Calu3 (cell line): ENCODE measurements around the gene CRTAC1. TPM values are rescaled to one million over a fixed set of nuclear protein-coding genes. Genes with fewer than 3 reads are reported as not detected.

Source experiments
- BruUV-seq: library from RNA; stranded (reverse); fragments of 400-500 nt; replicated peaks from 2 replicates; lab custom pipeline; 2021; lab: Mats Ljungman, UMichigan
- CTCF ChIA-PET: fragments of 300-600 bp; sonication (Branson Sonifier 250); formaldehyde crosslinking; loops from one replicate; lab custom pipeline; 2022; ENCODE audit warnings: antibody characterized with exemption; lab: Charles Lee
- DNase-seq: peaks from one replicate; pipeline ENCODE4 v3.0.0; 2022
- H3K27ac Mint-ChIP-seq: one replicate; pipeline ENCODE4 v1.8.0; 2022; ENCODE audit warnings: mixed read lengths; ENCODE audit not compliant: unreplicated experiment
- H3K27me3 Mint-ChIP-seq: one replicate; pipeline ENCODE4 v1.8.0; 2022; ENCODE audit warnings: mixed read lengths; ENCODE audit not compliant: unreplicated experiment
- H3K36me3 Mint-ChIP-seq: one replicate; pipeline ENCODE4 v1.8.0; 2022; ENCODE audit warnings: mild to moderate bottlenecking, moderate library complexity, mixed read lengths; ENCODE audit not compliant: insufficient read depth, unreplicated experiment
- H3K4me1 Mint-ChIP-seq: one replicate; pipeline ENCODE4 v1.8.0; 2022; ENCODE audit warnings: mild to moderate bottlenecking, low read depth, mixed read lengths; ENCODE audit not compliant: unreplicated experiment
- H3K4me3 Mint-ChIP-seq: one replicate; pipeline ENCODE4 v1.8.0; 2022; ENCODE audit warnings: mild to moderate bottlenecking, low read depth, moderate library complexity, mixed read lengths; ENCODE audit not compliant: unreplicated experiment
- H3K9me3 Mint-ChIP-seq: one replicate; pipeline ENCODE4 v1.8.0; 2022; ENCODE audit warnings: low read depth, mixed read lengths; ENCODE audit not compliant: unreplicated experiment
- CTCF ChIP-seq: fragments of 200-600 bp; IDR thresholded peaks from one replicate; pipeline ENCODE4 v1.8.0; 2022; ENCODE audit warnings: antibody characterized with exemption; ENCODE audit not compliant: unreplicated experiment
- intact Hi-C: fragments of 100-400 bp; cut with micrococcal nuclease; formaldehyde crosslinking; loops from one replicate; pipeline ENCODE4 v1.10.0; 2022; ENCODE audit not compliant: unreplicated experiment
- total RNA-seq: library from RNA; stranded (reverse); gene quantifications from 2 replicates; pipeline ENCODE4 v1.2.3, GENCODE V29; 2022

Gene CRTAC1
- total RNA-seq, 1 experiment from 2014 or later: not detected

GRCh38 chr10:97827702-97828291 lies 202.6 kb downstream of the CRTAC1 start:
- DNase-seq: no peak
- peaks cover 24% of the 10 kb centered on the region for H3K27me3 Mint-ChIP-seq
- H3K9me3 Mint-ChIP-seq: no peaks in the 10 kb centered on the region
- no peak overlapping the region for H3K4me3 Mint-ChIP-seq
- CTCF ChIA-PET: no interaction called here
- no peak for TF ChIP-seq CTCF
- BruUV-seq: no TSS peak
- no peak overlapping the region for H3K27ac Mint-ChIP-seq
- intact Hi-C loops: no loop called here
- H3K36me3 Mint-ChIP-seq: peaks cover 4% of the 10 kb centered on the region
- no peaks in the 10 kb centered on the region for H3K4me1 Mint-ChIP-seq

DNA sequence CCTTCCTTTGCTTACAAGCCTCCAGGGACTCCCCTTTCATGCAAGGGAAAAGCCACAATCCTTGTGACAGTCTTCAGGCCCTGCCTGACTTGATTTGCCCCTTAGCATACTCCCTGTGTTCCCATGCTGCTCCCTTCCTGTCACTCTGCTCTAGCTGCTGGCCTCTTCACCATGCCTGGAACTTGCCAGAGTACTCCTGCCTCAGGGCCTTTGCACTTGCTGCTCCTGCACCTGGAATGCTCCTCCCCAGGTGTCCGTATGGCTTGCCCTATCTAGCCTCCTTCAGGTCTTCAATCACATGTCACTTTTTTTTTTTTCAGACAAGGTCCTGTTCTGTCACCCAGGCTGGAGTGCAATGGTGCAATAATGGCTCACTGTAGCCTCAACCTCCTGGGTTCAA lies 203.5 kb downstream of the CRTAC1 start:
- H3K9me3 Mint-ChIP-seq: no peaks in the 10 kb centered on the region
- no TSS peak for BruUV-seq
- CTCF ChIA-PET: interaction anchor here (0.7 kb wide), 1 partner anchor 349 kb away, joined by 4 read pairs; no protein-coding TSS in a partner anchor
- no peak for TF ChIP-seq CTCF
- no peak overlapping the region for H3K4me3 Mint-ChIP-seq
- intact Hi-C loops: no loop called here
- peaks cover 15% of the 10 kb centered on the region for H3K27me3 Mint-ChIP-seq
- no peak for DNase-seq
- peaks cover 4% of the 10 kb centered on the region for H3K36me3 Mint-ChIP-seq
- H3K4me1 Mint-ChIP-seq: no peaks in the 10 kb centered on the region
- no peak overlapping the region for H3K27ac Mint-ChIP-seq

DNA sequence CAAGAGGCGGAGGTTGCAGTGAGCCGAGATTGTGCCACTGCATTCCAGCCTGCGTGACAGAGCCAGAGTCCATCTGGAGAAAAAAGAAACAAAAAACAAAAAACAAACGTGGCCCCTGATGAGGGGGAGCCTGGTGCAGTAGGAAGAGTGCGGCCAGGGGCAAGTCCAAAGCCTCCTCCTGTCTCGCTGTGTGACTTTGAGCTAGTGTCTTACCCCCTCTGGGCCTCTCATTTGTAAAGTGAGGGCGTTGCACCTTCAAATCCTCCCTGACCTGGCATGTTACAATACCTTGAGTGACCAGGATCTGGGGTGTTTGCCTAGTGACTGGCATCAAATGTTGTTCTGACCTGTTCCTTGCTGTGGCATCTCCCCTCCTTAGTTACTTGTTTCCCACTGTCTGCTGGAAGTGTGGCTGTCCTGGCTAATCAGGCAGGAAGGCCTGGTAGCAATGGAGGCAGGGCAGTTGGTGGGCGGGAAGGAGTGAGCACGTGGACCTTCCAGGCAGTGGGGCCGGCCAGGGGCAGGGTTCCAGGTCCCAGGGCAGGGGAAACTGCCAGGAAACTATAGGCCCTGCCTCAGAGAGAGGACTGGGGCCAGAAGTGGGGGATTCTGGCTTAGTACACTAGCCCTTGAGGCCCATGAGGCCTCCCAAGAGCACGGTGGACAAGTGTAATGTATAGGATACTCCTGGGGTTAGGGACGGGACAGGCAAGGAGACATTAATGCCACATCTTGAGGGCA lies 205.2 kb downstream of the CRTAC1 start:
- H3K4me1 Mint-ChIP-seq: no peaks in the 10 kb centered on the region
- H3K9me3 Mint-ChIP-seq: no peaks in the 10 kb centered on the region
- CTCF ChIA-PET: no interaction called here
- no peak for TF ChIP-seq CTCF
- no peak overlapping the region for H3K27ac Mint-ChIP-seq
- peaks cover 4% of the 10 kb centered on the region for H3K36me3 Mint-ChIP-seq
- intact Hi-C loops: no loop called here
- peaks cover 7% of the 10 kb centered on the region for H3K27me3 Mint-ChIP-seq
- DNase-seq: no peak
- H3K4me3 Mint-ChIP-seq: no peak overlapping the region
- BruUV-seq: no TSS peak

DNA sequence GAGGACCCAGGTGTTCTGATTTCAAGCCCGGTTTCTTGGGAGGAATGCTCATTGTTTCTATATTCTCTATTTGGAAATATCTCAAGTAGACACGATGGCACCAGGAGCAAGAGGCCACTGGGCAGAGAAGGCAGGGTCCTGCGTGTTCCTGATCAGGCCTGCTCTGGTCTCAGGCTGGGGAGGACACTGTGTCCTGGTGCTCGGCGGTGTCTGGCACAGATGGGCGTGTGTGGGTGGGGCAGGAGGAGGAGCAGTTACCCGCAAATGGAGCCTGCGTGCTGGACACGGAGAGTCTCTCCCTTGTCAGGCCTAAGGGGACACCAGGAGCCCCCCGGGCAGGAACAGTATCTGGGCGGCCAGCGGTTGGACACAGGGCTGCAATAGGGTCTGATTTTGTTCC lies 206.7 kb downstream of the CRTAC1 start:
- Mint-ChIP-seq H3K4me1 (no peaks in the 10 kb centered on the region), H3K4me3 (no peak overlapping the region), H3K36me3 (peaks cover 4% of the 10 kb centered on the region), H3K9me3 (no peaks in the 10 kb centered on the region), H3K27me3 (peaks cover 7% of the 10 kb centered on the region), H3K27ac (no peak overlapping the region)
- CTCF ChIA-PET: no interaction called here
- DNase-seq: no peak
- no TSS peak for BruUV-seq
- intact Hi-C loops: no loop called here
- TF ChIP-seq CTCF: no peak
